Measurements from ENCODE around the gene TCAP.
A peak's percentile ranks its signal among the peaks of the same experiment; 100 is the strongest.

TCAP gene

DNA sequence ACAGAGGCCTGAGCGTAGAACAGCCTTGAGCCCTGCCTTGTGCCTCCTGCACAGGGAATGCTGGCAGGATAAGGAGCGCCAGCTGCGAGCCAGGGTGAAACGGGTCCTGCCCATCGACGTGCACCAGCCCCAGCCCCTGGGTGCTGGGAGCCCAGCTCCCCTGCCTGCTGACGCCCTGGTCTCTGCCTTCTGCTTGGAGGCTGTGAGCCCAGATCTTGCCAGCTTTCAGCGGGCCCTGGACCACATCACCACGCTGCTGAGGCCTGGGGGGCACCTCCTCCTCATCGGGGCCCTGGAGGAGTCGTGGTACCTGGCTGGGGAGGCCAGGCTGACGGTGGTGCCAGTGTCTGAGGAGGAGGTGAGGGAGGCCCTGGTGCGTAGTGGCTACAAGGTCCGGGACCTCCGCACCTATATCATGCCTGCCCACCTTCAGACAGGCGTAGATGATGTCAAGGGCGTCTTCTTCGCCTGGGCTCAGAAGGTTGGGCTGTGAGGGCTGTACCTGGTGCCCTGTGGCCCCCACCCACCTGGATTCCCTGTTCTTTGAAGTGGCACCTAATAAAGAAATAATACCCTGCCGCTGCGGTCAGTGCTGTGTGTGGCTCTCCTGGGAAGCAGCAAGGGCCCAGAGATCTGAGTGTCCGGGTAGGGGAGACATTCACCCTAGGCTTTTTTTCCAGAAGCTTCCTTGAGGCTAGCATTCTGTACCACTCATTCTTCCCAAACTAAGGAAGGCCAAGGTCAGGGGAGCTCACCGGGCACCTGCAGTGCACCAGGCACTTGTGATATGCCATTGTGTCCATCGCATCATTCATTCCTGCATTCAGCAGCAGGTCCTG lies 5.0 kb downstream of the TCAP start:
- FAIRE-seq: no peak

- no peak for FAIRE-seq
Measured at GRCh38 chr17:39670746-39671145, 5.6 kb downstream of the TCAP start.

GRCh38 chr17:39671651-39672521 lies 6.7 kb downstream of the TCAP start:
- FAIRE-seq: peak; percentile 51

DNA sequence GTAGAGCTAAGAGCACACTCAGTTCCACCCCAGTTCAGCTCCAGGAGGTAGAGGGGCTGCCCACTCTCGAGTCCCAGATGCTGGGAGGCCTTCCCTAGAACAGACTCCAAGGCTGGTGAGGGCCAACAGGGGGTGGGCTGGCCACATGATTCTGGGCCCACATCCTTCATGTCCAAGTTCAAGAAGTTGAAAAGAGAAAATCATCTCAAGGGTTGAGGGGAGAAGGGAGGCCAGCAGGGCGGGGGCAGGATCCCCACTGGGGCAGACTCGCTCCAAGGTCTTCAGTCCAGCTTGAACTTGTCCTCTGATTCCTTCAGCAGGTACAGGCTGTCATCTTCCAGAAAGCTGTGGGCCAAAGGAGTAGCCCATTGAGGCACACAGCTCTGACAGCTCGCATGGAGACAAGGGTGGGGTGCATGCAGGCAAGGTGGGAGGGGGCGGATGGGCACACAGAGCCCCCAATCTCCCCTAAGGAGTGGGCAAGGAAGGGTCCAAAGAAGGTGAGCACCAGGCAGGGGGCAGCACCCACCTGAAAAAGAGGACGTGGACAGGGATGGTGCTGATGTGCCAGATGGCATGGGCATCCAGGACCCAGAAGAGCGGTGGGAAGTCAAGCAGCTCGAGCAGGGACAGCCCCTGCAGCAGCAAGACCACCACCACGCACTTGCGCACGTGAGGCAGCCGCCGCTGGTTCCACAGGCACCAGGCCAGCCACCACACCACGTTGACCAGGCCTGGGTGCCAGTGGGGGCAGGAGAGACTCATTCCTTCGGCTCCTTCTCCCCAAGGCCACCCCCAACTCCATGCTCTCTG lies 7.6 kb downstream of the TCAP start:
- no peak for FAIRE-seq

DNA sequence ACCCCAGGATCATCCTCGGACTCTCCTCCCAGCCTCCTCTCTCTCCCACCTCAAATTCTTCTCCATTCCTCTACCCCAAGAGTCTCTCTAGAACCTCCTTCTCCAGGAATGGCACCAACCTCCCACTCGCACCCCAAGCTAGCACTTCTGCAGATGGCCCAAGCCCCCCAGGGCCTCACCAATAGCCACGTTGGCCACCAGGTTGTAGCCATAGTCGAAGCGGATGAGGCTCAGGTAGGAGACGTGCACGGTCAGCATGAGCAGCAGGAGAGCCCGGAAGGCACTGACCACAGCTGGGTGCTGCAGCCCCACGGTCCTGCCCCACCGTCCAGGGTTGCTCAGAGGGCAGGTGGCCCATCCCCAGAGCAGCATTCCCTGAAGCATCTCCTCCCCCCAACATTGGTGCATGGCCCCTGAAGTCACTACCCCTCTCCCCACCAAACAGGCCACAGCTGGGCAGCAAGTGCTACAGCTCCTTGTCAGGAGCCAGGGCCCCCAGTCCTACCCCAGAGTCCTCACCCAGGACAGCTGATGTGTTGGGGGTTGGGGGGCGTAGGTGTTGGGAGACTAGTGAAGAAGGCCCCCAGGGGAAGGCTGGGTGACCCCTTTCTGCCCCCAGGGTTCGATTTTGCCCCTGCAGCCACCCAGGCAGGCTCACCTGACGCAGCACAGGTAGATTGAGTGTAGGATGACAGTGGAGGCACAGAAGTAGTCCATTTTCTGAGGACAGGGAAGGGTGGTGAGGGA lies 8.4 kb downstream of the TCAP start:
- FAIRE-seq: no peak

- no peak for FAIRE-seq
Measured at GRCh38 chr17:39674179-39674578, 9.0 kb downstream of the TCAP start.

- FAIRE-seq: no peak
Measured at GRCh38 chr17:39674702-39675389, 9.7 kb downstream of the TCAP start.

- FAIRE-seq: no peak
Measured at GRCh38 chr17:39675390-39676082, 10.4 kb downstream of the TCAP start.

- no peak for FAIRE-seq
Measured at GRCh38 chr17:39676198-39676819, 11.2 kb downstream of the TCAP start.

- no peak for FAIRE-seq
Measured at GRCh38 chr17:39677072-39677471, 11.9 kb downstream of the TCAP start.

GRCh38 chr17:39677542-39678339 lies 12.6 kb downstream of the TCAP start:
- no peak for FAIRE-seq

DNA sequence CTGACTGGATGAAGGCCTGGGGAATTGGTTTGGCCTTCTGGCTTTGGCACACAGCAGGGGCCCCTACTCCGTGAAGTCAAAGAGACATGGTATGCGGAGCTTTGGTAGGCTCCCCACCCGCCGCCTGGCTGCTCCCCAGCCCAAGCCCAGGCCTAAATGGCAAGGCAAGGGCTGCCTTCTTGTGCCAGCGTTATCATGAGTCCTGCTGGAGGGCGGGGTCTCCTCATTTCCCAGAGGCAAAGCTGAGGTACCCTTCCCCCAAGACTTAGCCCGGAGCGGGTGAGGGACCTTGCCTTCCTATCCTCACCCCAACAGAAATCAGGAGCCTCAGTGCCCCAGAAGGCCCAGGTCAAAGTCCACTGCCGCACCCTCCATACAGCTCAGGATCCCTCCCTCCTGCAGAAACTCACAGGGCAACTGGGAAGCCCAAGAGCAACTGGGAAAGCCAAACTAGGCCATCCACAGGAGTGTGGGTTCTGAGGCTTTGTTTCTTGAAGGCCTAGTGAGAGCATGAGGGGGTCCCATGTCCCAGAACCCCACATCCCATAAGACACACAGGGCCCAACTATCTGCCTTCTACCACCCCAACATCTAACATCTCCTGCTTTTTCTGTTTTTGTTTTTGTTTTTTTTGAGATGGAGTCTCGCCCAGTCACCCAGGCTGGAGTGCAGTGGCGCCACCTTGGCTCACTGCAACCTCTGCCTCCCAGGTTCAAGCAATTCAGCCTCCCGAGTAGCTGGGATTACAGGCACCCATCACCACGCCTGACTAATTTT lies 13.4 kb downstream of the TCAP start:
- no peak for FAIRE-seq

DNA sequence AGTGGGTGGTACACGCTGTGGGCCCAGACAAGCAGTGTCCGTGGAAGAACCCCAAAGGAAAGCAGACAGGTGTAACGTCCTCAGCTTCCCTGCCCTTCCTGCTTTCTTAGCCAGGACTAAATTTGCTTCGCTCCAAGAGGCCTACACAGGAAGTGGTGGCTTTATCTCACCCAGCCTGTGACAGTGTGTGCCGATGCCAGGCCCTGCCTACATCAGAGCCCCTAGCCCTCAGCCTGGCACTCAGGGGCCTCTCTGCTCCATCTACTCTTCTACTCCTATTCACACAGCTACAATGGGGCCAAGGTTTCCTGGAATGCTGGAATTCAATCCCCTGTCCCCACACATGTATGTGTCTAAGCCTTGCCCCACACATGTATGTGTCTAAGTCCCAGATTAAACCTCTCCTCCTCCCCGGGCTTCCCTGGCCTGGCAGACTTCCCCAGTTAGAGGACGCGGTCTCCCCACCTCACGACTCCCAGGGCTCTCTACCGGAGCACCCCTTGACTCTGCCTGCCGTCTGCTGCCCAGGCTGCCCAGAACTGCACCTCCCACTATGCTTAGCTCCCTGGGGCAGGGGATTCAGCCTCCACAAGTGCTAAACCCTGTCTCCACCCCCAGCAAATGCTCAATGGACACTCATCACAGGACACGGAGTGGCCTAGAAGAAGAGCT lies 14.5 kb downstream of the TCAP start:
- no peak for FAIRE-seq

DNA sequence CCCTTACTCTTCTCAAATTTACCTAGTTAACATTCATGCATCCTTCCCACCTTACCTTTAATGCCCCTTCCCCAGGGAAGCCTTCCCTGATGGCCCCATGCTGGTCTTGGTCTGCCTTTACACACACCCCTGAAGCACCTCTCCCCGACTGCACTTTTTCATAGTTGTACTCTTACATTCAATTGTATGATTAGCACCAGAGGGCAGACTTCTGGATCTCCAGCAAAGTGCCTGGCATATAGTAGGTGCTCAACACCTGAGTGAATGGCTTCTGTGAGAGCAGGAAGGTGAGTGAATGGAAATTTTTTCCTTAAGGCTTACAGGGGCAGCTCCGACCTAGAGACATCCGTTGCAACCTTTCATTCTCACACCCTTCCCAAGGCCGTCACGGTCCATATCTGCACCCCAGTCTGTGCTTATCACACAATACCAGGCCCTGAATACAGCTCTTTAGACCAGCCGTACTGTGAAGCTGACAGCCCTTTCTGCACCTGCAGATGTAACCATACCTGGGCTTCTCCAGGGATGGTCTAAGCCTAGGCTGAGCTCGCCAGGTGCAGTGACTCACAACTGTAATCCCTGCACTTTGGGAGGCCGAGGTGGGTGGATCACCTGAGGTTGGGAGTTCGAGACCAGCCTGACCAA lies 18.3 kb downstream of the TCAP start:
- FAIRE-seq: no peak

DNA sequence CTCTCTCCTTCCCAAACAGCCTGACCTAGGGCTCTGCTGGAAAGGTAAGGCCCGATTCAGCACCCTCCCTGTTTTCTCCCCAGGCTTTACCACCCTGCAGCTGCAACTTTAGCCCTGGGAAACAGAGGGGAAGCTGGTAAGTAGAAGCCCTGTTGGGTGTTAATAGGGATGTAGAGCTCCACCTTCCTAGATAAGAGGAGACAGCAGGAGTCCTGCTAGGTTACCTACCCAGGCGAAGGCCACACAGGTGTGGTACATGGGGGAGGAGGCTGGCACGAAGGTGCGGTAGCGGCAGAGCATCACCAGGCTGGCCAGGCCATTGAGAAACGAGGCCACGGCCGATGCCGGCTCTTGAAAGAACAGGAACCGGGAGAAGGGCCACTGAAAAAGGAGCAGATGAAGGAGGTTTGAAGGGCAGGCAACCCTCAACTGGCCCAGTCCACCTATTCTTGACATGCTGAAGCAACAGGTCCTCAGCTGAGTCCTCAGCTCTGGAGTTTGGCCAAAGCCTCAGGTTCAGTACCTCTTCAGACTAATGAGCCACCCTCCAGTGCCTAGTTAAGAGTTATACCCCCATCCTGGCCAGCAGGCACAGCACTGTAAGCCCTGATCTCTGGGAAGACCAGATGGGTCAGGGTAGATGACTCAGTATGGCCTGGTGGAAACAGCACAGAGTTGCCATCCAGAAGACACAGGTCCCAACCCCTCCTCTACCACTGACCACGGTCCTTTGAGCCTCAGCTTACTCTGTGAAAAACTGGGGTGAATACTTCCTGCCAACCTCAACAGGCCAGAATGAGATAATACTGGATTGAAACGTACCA lies 19.4 kb downstream of the TCAP start:
- no peak for FAIRE-seq

GRCh38 chr17:39687101-39687545 lies 22.0 kb downstream of the TCAP start:
- no peak for FAIRE-seq

Measured in G401.6 (cell line).